HT1080 (cell line): ENCODE data around the gene TAPT1. TPM values are rescaled to one million over a fixed set of nuclear protein-coding genes. Genes with fewer than 3 reads are reported as not detected.

Source experiments
- DNase-seq: peaks from one replicate; pipeline ENCODE4 v3.0.0-alpha.2; 2015; ENCODE audit warnings: low read depth
- small RNA-seq: library from RNA; depleted of rRNA; stranded (forward); fragments of <200 nt; gene quantifications from one replicate; pipeline ENCODE3, GENCODE V24; 2014
- total RNA-seq: library from RNA; depleted of rRNA; stranded (reverse); fragments of >200 nt; shearing (Covaris generic); gene quantifications from 2 replicates; pipeline ENCODE4 v1.2.3, GENCODE V29; 2014; rRNA removed

Gene TAPT1
- total RNA-seq, 1 experiment from 2014 or later = 9.2 TPM

DNA sequence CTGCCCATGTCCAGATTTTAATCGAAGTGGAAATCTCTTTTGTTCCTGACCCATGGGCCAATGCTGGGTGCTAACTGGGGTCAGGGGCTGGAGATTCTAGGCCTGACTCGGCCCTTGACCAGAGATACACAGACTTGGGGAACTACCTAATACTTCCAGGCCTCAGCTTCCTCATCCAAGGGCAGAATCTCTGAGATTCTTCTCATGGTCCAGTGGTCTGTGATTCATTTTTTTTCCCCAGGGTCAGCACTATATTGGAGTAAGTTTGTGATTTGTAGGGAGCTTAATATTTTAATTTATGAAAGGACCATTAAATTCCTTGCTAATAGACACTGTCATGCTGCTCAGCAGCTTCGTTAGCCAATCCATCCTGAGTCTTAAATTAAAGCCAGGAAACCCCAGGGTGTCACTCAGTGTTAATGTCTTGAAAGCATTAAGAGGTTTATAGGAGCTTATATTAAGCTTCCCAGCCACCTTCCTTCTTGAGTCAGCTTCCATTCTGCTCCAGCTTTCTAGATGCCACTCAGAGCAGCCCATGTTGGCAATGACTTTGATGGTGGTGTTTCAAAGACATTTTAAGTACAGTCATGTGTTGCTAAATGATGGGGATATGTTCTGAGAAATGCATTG is 115.5 kb downstream of the TAPT1 start:
- no peak for DNase-seq

Small RNA genes lying within 50 kb of the gene (small RNA-seq; reads per million reads assigned to genes)
- not detected for gene RPS21P4

Other genes starting within 250 kb of the TAPT1 start
- not detected in 2 replicates for gene PROM1, start 142.4 kb downstream of the TAPT1 start, total RNA-seq